Measurements from ENCODE around the gene HOXA10. TPM values are rescaled to one million over a fixed set of nuclear protein-coding genes. Genes with fewer than 3 reads are reported as not detected.

The HOXA10 gene
- total RNA-seq, 4 donors from 2014 or later: 4.7 to 8.9 (median 6.0) TPM

GRCh38 chr7:27123477-27124053 lies 50.6 kb downstream of the HOXA10 start:
- Histone ChIP-seq H3K27me3 (no peaks in the 10 kb centered on the region), H3K9me3 (no peaks in the 10 kb centered on the region), H3K27ac (no peak overlapping the region), H3K4me3 (no peak overlapping the region), H3K36me3 (no peaks in the 10 kb centered on the region), H3K4me1 (no peaks in the 10 kb centered on the region)
- peak in 1 of 2 donors; percentile 56 for DNase-seq (ENCODE audit: low spot score in 2 of 2)
- 89% methylated on average over 26 of the region's 26 CpGs for WGBS
- TF ChIP-seq POLR2A (IDR thresholded peaks at IDR 0.05) (no peak), POLR2AphosphoS5 (IDR thresholded peaks at IDR 0.05) (no peak), CTCF (IDR thresholded peaks at IDR 0.05) (no peak), EP300 (IDR thresholded peaks at IDR 0.05) (no peak)

GRCh38 chr7:27123007-27123476 lies 51.1 kb downstream of the HOXA10 start:
- no peak for DNase-seq (ENCODE audit: low spot score in 2 of 2)

GRCh38 chr7:27122077-27122910 lies 51.8 kb downstream of the HOXA10 start:
- no peak overlapping the region for H3K27ac ChIP-seq
- no peak for DNase-seq (ENCODE audit: low spot score in 2 of 2)
- no peaks in the 10 kb centered on the region for H3K27me3 ChIP-seq
- TF ChIP-seq POLR2AphosphoS5 (IDR thresholded peaks at IDR 0.05): no peak
- TF ChIP-seq POLR2A (IDR thresholded peaks at IDR 0.05): no peak
- no peak for TF ChIP-seq EP300 (IDR thresholded peaks at IDR 0.05)
- TF ChIP-seq CTCF (IDR thresholded peaks at IDR 0.05): no peak
- no peaks in the 10 kb centered on the region for H3K4me1 ChIP-seq
- no peak overlapping the region for H3K4me3 ChIP-seq
- H3K36me3 ChIP-seq: no peaks in the 10 kb centered on the region
- no peaks in the 10 kb centered on the region for H3K9me3 ChIP-seq
- WGBS: 85% methylated on average over 42 of the region's 42 CpGs

More at GRCh38 chr7:27123007-27123476, 51.1 kb downstream of the HOXA10 start:
- Histone ChIP-seq H3K4me3 (no peak overlapping the region), H3K27ac (no peak overlapping the region), H3K4me1 (no peaks in the 10 kb centered on the region), H3K27me3 (no peaks in the 10 kb centered on the region), H3K9me3 (no peaks in the 10 kb centered on the region), H3K36me3 (no peaks in the 10 kb centered on the region)
- WGBS: 71% methylated on average over 7 of the region's 14 CpGs
- TF ChIP-seq POLR2A (IDR thresholded peaks at IDR 0.05): no peak
- TF ChIP-seq POLR2AphosphoS5 (IDR thresholded peaks at IDR 0.05): no peak
- no peak for TF ChIP-seq EP300 (IDR thresholded peaks at IDR 0.05)
- TF ChIP-seq CTCF (IDR thresholded peaks at IDR 0.05): no peak

GRCh38 chr7:27121684-27122076 lies 52.4 kb downstream of the HOXA10 start:
- Histone ChIP-seq H3K27me3 (no peaks in the 10 kb centered on the region), H3K4me1 (no peaks in the 10 kb centered on the region), H3K36me3 (no peaks in the 10 kb centered on the region), H3K4me3 (no peak overlapping the region), H3K27ac (no peak overlapping the region), H3K9me3 (no peaks in the 10 kb centered on the region)
- TF ChIP-seq POLR2A (IDR thresholded peaks at IDR 0.05) (no peak), POLR2AphosphoS5 (IDR thresholded peaks at IDR 0.05) (no peak), CTCF (IDR thresholded peaks at IDR 0.05) (no peak), EP300 (IDR thresholded peaks at IDR 0.05) (no peak)
- DNase-seq (ENCODE audit: low spot score in 2 of 2): no peak
- WGBS: 85% methylated on average over 7 of the region's 7 CpGs

Other genes starting within 250 kb of the HOXA10 start
- gene HOXA1, start 78.3 kb downstream of the HOXA10 start, total RNA-seq: 1 to 10 TPM; 2.5 to 4.0 (median 3.1) TPM
- gene HOXA2, start 71.6 kb downstream of the HOXA10 start, total RNA-seq: 1 to 10 TPM in 2 of 4 donors, under 1 TPM in 2; 0.34 to 4.2 (median 1.9) TPM
- gene HOXA4, start 43.6 kb downstream of the HOXA10 start, total RNA-seq: 1 to 10 TPM; 1.8 to 4.7 (median 2.5) TPM
- gene HOXA5, start 30.6 kb downstream of the HOXA10 start, total RNA-seq: 10 to 100 TPM in 3 of 4 donors, 1 to 10 TPM in 1; 4.7 to 16.3 (median 14.6) TPM
- 1 to 10 TPM; 4.0 to 9.3 (median 6.4) TPM for gene HOXA6, start 26.5 kb downstream of the HOXA10 start, total RNA-seq
- gene HOXA3, start 21.7 kb downstream of the HOXA10 start, total RNA-seq: 10 to 100 TPM in 1 of 4 donors, 1 to 10 TPM in 3; 5.5 to 19.9 (median 6.2) TPM
- 10 to 100 TPM; 14.8 to 23.6 (median 17.5) TPM for gene HOXA7, start 17.6 kb downstream of the HOXA10 start, total RNA-seq
- 10 to 100 TPM; 26.7 to 64.8 (median 48.7) TPM for gene HOXA9, start 8.8 kb downstream of the HOXA10 start, total RNA-seq
- 1 to 10 TPM in 1 of 4 donors, under 1 TPM in 2, not detected in 1; 0.34 to 1.2 (median 0.95) TPM for gene HOXA11, start 10.9 kb upstream of the HOXA10 start, total RNA-seq
- gene HOXA13, start 25.8 kb upstream of the HOXA10 start, total RNA-seq: under 1 TPM in 1 of 4 donors, not detected in 3; 0.17 TPM
- gene EVX1, start 68.5 kb upstream of the HOXA10 start, total RNA-seq: not detected